WI38 (cell line): ENCODE measurements around the gene WHRN.
A peak's percentile ranks its signal among the peaks of the same experiment; 100 is the strongest.

Experiments
- H3K4me3 ChIP-seq: 2 replicates; pipeline ENCODE4 v1.5.1; 2011; ENCODE audit warnings: low read depth, mild to moderate bottlenecking, control low read depth, low read length
- TF ChIP-seq, protein P1 (sequence below): IDR thresholded peaks from 2 replicates; pipeline ENCODE4 v1.5.1; 2012; ENCODE audit warnings: low read depth, mild to moderate bottlenecking, control low read depth, low read length

Gene WHRN

DNA sequence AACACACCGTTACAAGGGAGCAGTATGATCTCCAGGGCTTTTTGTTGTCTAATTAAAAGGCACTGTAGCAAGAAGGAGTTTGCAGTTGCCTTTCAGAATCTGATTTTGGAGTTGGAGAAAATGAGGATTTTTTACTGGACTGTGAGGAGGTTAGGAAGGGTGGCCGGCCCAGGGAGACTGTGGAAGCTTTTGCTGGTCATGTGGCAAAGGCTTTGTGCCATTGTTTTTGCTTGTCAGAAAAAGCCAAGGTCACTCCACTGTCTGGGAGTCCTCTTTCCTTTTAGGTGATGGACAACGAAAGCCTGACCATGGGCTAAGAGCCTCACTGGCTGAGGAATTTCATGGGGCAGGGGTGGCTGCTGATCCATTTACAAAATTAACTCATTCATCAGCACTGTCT, 10.3 kb upstream of the WHRN start:
- H3K4me3 ChIP-seq = no peak overlapping the region
- TF ChIP-seq, protein P1, sequence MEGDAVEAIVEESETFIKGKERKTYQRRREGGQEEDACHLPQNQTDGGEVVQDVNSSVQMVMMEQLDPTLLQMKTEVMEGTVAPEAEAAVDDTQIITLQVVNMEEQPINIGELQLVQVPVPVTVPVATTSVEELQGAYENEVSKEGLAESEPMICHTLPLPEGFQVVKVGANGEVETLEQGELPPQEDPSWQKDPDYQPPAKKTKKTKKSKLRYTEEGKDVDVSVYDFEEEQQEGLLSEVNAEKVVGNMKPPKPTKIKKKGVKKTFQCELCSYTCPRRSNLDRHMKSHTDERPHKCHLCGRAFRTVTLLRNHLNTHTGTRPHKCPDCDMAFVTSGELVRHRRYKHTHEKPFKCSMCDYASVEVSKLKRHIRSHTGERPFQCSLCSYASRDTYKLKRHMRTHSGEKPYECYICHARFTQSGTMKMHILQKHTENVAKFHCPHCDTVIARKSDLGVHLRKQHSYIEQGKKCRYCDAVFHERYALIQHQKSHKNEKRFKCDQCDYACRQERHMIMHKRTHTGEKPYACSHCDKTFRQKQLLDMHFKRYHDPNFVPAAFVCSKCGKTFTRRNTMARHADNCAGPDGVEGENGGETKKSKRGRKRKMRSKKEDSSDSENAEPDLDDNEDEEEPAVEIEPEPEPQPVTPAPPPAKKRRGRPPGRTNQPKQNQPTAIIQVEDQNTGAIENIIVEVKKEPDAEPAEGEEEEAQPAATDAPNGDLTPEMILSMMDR = no peak

- H3K4me3 ChIP-seq = no peak overlapping the region
- TF ChIP-seq, protein P1 = no peak
Measured at GRCh38 chr9:114513959-114514267, 8.6 kb upstream of the WHRN start.

DNA sequence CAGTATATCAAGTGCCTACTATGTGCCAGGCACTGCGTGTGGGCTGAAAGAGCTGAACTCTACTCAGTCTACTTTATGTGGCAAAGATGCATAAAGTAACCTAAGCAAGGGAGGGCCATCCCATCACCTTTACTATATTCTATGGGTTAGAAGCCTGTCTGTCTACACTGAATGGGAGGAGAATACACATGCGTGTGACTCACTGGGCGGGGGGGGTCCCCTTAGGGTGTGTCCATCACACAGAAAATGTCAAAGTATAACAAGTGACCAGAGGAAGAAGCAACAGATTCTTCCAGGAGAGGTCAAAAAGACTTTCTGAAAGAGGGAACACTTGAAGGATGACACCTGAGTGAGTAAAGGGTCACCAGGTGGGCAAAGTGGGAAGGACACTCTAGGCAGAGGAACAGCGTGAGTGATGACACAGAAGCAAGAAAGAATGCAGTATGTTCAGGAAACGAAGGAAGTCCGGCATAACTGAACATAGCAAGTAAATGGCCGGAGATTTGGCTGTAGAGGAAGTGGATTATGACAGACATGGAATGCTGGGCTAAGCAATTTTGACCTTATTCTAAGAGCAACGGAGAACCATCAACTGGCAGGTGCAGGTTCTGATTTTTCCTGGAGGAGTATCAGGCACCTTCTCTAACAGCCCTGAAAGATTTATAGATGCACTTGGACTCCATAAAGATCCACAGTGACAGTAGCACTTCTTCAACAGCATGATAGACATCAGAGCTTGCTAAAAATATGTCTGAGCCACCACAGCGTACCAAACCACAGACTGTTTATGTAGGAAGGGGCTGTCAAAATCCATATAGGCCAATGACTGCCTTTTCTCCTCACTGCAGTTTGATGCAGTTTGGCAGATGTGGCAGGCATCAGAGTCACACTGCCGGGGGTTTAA, 8.0 kb upstream of the WHRN start:
- no peak overlapping the region for H3K4me3 ChIP-seq
- TF ChIP-seq, protein P1 = no peak

GRCh38 chr9:114511978-114512874, 7.0 kb upstream of the WHRN start:
- TF ChIP-seq, protein P1 = no peak
- no peak overlapping the region for H3K4me3 ChIP-seq

- H3K4me3 ChIP-seq = no peak overlapping the region
- TF ChIP-seq, protein P1 = no peak
Measured at GRCh38 chr9:114507726-114508125, 2.5 kb upstream of the WHRN start.

DNA sequence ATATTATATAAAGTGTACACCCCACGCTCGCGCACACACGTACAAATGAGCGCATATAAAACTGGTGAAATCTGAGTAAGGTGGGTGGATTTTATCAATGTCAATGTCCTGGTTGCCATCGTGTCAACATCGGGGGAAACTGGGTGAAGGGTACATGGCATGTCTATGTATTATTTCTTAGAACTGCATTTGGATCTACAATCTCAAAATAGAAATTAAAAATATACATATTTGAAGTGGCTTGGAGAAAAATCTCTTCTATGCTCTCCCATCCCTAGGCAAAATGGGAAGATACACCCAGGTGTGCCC, 763 bp upstream of the WHRN start:
- H3K4me3 ChIP-seq = peak overlapping the region; percentile 67
- TF ChIP-seq, protein P1 = no peak
